ENCODE measurements around the gene PDIA2.

GRCh38 chr16:262121-262745 lies 20.7 kb upstream of the PDIA2 start:
- TF ChIP-seq, protein P1, sequence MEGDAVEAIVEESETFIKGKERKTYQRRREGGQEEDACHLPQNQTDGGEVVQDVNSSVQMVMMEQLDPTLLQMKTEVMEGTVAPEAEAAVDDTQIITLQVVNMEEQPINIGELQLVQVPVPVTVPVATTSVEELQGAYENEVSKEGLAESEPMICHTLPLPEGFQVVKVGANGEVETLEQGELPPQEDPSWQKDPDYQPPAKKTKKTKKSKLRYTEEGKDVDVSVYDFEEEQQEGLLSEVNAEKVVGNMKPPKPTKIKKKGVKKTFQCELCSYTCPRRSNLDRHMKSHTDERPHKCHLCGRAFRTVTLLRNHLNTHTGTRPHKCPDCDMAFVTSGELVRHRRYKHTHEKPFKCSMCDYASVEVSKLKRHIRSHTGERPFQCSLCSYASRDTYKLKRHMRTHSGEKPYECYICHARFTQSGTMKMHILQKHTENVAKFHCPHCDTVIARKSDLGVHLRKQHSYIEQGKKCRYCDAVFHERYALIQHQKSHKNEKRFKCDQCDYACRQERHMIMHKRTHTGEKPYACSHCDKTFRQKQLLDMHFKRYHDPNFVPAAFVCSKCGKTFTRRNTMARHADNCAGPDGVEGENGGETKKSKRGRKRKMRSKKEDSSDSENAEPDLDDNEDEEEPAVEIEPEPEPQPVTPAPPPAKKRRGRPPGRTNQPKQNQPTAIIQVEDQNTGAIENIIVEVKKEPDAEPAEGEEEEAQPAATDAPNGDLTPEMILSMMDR (IDR thresholded peaks at IDR 0.05): no peak
- TF ChIP-seq POLR2A (IDR thresholded peaks at IDR 0.05): no peak

All from testis (tissue), 2 donors.